Measurements from ENCODE around the gene AUTS2.

AUTS2 gene

DNA sequence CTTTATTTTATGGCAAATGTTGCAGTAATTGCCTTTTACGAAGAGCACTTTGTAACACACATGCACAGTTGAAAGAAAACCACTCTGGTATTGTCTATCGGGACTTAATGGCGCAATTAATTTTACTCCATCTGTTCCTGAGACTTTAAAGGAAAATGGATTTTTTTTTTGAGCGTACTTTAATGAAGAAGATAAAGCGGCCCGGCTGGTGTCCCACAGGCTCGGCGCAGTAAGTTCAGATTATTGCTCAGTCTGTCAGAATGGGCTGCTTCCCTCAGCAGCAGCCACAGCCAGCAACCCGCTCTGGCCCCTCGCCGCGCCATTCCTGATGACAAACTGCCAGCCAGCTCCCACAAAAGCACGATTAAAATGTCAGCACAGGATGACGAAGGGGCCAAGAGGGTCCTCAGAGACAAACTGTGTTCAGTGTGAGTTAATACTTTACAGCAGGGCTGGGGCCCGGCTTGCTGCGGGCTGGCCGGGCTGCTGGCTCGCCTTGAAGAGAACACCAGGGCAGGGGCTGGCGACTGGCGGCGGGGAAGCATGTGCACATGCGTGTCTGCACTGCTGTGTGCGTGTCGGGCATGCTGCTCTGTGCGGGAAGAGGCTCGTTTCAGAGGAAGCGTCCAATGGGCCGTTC is 1032.7 kb downstream of the AUTS2 start:
- peak overlapping the region; percentile 66 for H3K27ac Mint-ChIP-seq
- H3K4me1 Mint-ChIP-seq: peaks cover 63% of the 10 kb centered on the region
- peak; percentile 81 for DNase-seq
- TF ChIP-seq, protein P1, sequence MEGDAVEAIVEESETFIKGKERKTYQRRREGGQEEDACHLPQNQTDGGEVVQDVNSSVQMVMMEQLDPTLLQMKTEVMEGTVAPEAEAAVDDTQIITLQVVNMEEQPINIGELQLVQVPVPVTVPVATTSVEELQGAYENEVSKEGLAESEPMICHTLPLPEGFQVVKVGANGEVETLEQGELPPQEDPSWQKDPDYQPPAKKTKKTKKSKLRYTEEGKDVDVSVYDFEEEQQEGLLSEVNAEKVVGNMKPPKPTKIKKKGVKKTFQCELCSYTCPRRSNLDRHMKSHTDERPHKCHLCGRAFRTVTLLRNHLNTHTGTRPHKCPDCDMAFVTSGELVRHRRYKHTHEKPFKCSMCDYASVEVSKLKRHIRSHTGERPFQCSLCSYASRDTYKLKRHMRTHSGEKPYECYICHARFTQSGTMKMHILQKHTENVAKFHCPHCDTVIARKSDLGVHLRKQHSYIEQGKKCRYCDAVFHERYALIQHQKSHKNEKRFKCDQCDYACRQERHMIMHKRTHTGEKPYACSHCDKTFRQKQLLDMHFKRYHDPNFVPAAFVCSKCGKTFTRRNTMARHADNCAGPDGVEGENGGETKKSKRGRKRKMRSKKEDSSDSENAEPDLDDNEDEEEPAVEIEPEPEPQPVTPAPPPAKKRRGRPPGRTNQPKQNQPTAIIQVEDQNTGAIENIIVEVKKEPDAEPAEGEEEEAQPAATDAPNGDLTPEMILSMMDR (IDR thresholded peaks at IDR 0.05): no peak
- peaks cover 28% of the 10 kb centered on the region for H3K9me3 Mint-ChIP-seq
- peaks cover 57% of the 10 kb centered on the region for H3K27me3 Mint-ChIP-seq (ENCODE audit: low read depth, poor library complexity)
- H3K4me3 Mint-ChIP-seq: peak overlapping the region; percentile 68
- H3K36me3 Mint-ChIP-seq (ENCODE audit: low read depth): peaks cover 31% of the 10 kb centered on the region

DNA sequence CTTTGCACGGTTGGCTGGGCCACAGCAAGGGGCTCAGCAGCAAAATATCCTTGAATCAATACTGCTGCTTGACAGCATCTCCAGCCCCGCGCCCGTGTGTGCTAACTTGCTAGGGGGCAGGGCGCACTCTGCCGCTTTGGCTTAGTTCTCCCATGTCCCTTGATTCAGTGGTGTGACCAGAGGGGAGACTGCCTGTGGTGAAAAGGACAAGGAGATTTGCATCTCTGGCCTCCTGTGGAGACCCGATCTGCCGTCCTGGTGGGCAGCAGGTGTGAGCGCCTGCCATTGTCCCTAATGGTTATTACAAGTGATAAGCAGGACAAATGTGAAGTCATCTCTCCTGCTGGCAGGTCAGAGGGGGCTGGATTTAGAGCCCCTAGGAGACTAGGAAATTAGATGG is 1033.4 kb downstream of the AUTS2 start:
- H3K36me3 Mint-ChIP-seq (ENCODE audit: low read depth): peaks cover 28% of the 10 kb centered on the region
- peak overlapping the region; percentile 48 for H3K4me3 Mint-ChIP-seq
- H3K27me3 Mint-ChIP-seq (ENCODE audit: low read depth, poor library complexity): peaks cover 54% of the 10 kb centered on the region
- no peak overlapping the region for H3K27ac Mint-ChIP-seq
- TF ChIP-seq, protein P1 (IDR thresholded peaks at IDR 0.05): no peak
- H3K4me1 Mint-ChIP-seq: peaks cover 63% of the 10 kb centered on the region
- H3K9me3 Mint-ChIP-seq: peaks cover 25% of the 10 kb centered on the region
- peak; percentile 23 for DNase-seq

DNA sequence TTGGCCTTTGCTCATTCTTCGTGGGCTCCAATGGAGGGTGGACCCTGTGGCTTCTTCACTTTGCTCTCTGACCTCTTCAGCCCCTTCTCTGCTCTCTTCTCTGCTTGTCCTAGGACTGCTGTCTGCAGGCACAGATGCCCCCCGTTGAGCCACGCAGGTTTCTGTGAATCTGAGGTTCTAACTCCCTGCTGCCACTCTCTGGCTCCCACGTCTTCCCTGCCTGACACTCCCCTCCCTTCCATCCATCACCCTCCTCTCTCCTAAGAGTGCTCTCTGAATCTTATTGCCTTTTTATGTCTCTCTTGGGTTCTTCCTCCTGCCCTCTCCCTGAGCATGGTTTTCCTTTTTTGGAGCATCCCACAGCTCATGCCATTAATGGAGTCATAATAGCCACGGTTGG is 1034.1 kb downstream of the AUTS2 start:
- TF ChIP-seq, protein P1 (IDR thresholded peaks at IDR 0.05): no peak
- DNase-seq: no peak
- Mint-ChIP-seq H3K4me3 (peak overlapping the region; percentile 23), H3K4me1 (peaks cover 65% of the 10 kb centered on the region), H3K27ac (no peak overlapping the region), H3K9me3 (peaks cover 20% of the 10 kb centered on the region), H3K36me3 (ENCODE audit: low read depth) (peaks cover 21% of the 10 kb centered on the region), H3K27me3 (ENCODE audit: low read depth, poor library complexity) (peaks cover 52% of the 10 kb centered on the region)

DNA sequence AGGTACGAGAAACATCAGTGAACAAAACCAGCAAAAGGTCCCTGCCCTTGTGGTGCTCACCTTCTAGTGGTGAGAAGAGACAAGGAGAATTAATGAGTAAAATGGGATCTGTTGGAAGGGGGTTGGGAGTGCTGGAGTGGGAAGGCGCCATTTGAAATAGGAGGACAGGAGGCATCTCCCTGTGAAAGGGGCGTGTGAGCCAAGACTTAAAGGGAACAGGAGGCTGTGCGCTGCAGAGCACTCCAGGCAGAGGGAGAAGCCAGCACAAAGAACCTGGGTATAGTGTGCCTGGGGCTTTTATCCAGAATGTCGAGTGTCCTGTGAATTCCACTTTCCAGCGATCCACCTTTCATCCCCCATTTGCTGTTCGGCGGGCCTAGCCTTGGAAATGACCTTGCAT is 1035.8 kb downstream of the AUTS2 start:
- Mint-ChIP-seq H3K4me3 (no peak overlapping the region), H3K4me1 (peaks cover 69% of the 10 kb centered on the region), H3K27me3 (ENCODE audit: low read depth, poor library complexity) (peaks cover 42% of the 10 kb centered on the region), H3K9me3 (peaks cover 20% of the 10 kb centered on the region), H3K36me3 (ENCODE audit: low read depth) (peaks cover 16% of the 10 kb centered on the region), H3K27ac (no peak overlapping the region)
- DNase-seq: no peak
- TF ChIP-seq, protein P1 (IDR thresholded peaks at IDR 0.05): no peak

DNA sequence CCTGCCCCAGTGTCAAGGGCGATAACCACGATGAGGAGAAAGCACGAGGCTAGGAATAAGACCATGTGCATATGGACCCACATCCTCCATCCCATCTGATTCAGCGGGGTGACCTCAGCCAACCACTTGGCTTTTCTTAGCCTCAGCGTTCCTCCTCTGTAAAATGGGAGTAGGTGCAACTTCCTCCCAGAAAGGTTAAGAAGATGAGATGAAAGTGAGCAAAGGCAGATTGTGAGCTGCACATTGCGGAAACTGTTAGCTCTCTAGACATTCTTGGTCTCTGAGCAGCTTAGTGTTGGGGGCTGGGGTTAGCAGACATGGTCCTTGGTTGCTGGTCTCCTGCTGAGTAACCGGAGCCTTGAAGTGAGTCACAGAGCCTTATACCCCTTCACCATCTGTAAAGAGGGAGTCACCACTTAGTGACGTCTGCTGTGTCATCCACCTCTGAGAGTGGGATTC is 1036.4 kb downstream of the AUTS2 start:
- Mint-ChIP-seq H3K27ac (no peak overlapping the region), H3K9me3 (peaks cover 20% of the 10 kb centered on the region), H3K27me3 (ENCODE audit: low read depth, poor library complexity) (peaks cover 39% of the 10 kb centered on the region), H3K4me3 (no peak overlapping the region), H3K4me1 (peaks cover 68% of the 10 kb centered on the region), H3K36me3 (ENCODE audit: low read depth) (peaks cover 16% of the 10 kb centered on the region)
- TF ChIP-seq, protein P1 (IDR thresholded peaks at IDR 0.05): no peak
- no peak for DNase-seq

DNA sequence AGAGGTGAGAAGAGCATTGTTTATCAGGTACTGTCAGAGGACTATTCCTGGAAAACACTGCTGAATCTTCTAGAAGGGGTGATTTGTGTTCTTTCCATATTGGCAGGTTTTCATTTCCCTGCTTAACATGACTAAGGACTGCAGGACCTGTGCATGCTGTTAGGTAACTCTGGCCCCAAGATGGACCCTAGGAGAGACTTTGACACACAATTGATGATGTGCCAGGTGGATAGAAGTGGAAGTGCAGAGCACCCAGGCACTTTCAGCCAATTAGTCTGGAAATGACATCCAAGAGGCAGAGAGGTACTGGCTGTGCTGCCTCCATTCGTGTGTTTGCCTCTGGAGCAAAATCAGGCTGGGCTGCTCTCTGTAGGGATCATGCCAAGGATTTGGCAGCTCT is 1037.4 kb downstream of the AUTS2 start:
- peaks cover 17% of the 10 kb centered on the region for H3K36me3 Mint-ChIP-seq (ENCODE audit: low read depth)
- TF ChIP-seq, protein P1 (IDR thresholded peaks at IDR 0.05): no peak
- no peak overlapping the region for H3K4me3 Mint-ChIP-seq
- H3K4me1 Mint-ChIP-seq: peaks cover 68% of the 10 kb centered on the region
- peaks cover 20% of the 10 kb centered on the region for H3K9me3 Mint-ChIP-seq
- no peak overlapping the region for H3K27ac Mint-ChIP-seq
- peaks cover 33% of the 10 kb centered on the region for H3K27me3 Mint-ChIP-seq (ENCODE audit: low read depth, poor library complexity)
- no peak for DNase-seq
